ENCODE results near the gene C1orf226. TPM values are rescaled to one million over a fixed set of nuclear protein-coding genes. Genes with fewer than 3 reads are reported as not detected.
"Not testable (repeated sequence)": the region's sequence is repeated elsewhere in the genome, so short reads cannot be mapped to it uniquely, and the experiment has no call there.

C1orf226 gene
- total RNA-seq, 1 donor from 2014 or later: 2.0 TPM

DNA sequence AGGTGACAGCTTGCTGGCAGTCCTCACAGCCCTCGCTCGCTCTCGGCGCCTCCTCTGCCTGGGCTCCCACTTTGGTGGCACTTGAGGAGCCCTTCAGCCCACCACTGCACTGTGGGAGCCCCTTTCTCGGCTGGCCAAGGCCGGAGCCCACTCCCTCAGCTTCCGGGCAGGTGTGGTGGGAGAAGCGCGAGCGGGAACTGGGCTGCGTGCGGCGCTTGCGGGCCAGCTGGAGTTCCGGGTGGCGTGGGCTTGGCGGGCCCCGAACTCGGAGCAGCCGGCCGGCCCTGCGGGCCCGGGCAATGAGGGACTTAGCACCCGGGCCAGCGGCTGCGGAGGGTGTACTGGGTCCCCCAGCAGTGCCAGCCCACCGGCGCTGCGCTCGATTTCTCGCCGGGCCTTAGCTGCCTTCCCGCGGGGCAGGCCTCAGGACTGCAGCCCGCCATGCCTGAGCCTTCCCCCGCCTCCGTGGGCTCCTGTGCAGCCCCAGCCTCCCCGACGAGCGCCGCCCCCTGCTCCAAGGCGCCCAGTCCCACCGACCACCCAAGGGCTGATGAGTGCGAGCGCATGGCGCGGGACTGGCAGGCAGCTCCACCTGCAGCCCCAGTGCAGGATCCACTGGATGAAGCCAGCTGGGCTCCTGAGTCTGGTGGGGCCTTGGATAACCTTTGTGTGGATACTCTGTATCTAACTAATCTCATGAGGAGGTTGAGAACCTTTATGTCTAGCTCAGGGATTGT, 51.6 kb downstream of the C1orf226 start:
- DNase-seq (ENCODE audit: low spot score); intact Hi-C loops (cut with DNase I): not testable (repeated sequence)

Small RNA genes within 50 kb of the gene (microRNA-seq; reads per million reads assigned to microRNA genes)
- gene MIR556: 5.8 reads per million, percentile 9 among the genes with 10 or more reads in this experiment

Other genes with a start within 250 kb of the C1orf226 start
- gene SPATA46, start 4.9 kb upstream of the C1orf226 start, total RNA-seq: not detected
- gene SH2D1B, start 30.4 kb downstream of the C1orf226 start, total RNA-seq: not detected
- 24.7 TPM for gene UHMK1, start 116.1 kb downstream of the C1orf226 start, total RNA-seq
- gene UAP1, start 180.0 kb downstream of the C1orf226 start, total RNA-seq: 24.4 TPM